OCI-LY3 (cell line): ENCODE data around the gene MIOX.

Source experiments
- H2AFZ ChIP-seq: fragments of 200-600, 300-600 bp; shearing (Covaris generic); 2 replicates; pipeline ENCODE4 v1.6.0; 2014; ENCODE audit warnings: antibody characterized with exemption, low read depth, low read length
- H3K27ac ChIP-seq: fragments of 200-600, 300-600 bp; sonication (generic); 2 replicates; pipeline ENCODE4 v1.5.1; 2014; ENCODE audit warnings: mild to moderate bottlenecking, low read length, moderate library complexity, mixed read lengths
- H3K27me3 ChIP-seq: fragments of 200-600, 300-600 bp; sonication (generic); 2 replicates; pipeline ENCODE4 v1.6.1; 2014; ENCODE audit warnings: low read depth, low read length, mixed read lengths
- H3K36me3 ChIP-seq: fragments of 200-600, 300-600 bp; sonication (generic); replicated peaks from 2 replicates; pipeline ENCODE3; 2014; ENCODE audit warnings: low read depth, low read length, mixed read lengths
- H3K4me1 ChIP-seq: fragments of 300-600, 200-600 bp; sonication (generic); 2 replicates; pipeline ENCODE4 v1.6.1; 2014; ENCODE audit warnings: low read length, mixed read lengths
- H3K4me2 ChIP-seq: fragments of 200-600, 300-600 bp; sonication (generic); 2 replicates; pipeline ENCODE4 v1.6.1; 2014; ENCODE audit warnings: low read length, mixed read lengths
- H3K4me3 ChIP-seq: fragments of 300-600, 200-600 bp; sonication (generic); 2 replicates; pipeline ENCODE4 v1.5.1; 2014; ENCODE audit warnings: antibody characterized with exemption, mild to moderate bottlenecking, low read length, moderate library complexity
- H3K79me2 ChIP-seq: fragments of 300-600, 200-600 bp; shearing (Covaris generic); 2 replicates; pipeline ENCODE4 v1.6.1; 2014; ENCODE audit warnings: mild to moderate bottlenecking, low read length, mixed read lengths
- H3K9ac ChIP-seq: fragments of 300-600, 200-600 bp; shearing (Covaris generic); 2 replicates; pipeline ENCODE4 v1.6.0; 2014; ENCODE audit warnings: mild to moderate bottlenecking, low read length, moderate library complexity
- H3K9me3 ChIP-seq: fragments of 200-600, 300-600 bp; shearing (Covaris generic); 2 replicates; pipeline ENCODE4 v1.6.1; 2014; ENCODE audit warnings: low read length, mixed read lengths; ENCODE audit not compliant: insufficient read depth
- H4K20me1 ChIP-seq: fragments of 200-600, 300-600 bp; sonication (generic); 2 replicates; pipeline ENCODE4 v1.6.1; 2016; ENCODE audit warnings: low read length, mixed read lengths; ENCODE audit not compliant: insufficient read depth
- EZH2phosphoT487 ChIP-seq: fragments of 200-600 bp; shearing (Covaris generic); IDR thresholded peaks from 2 replicates; pipeline ENCODE4 v1.6.1; 2018; ENCODE audit warnings: antibody characterized with exemption, mixed run types, low read depth
- TF ChIP-seq, protein P1 (sequence below): fragments of 200-600, 300-600 bp; sonication (generic); IDR thresholded peaks from 2 replicates; pipeline ENCODE4 v1.5.1; 2014; ENCODE audit warnings: antibody characterized with exemption, low read length, low read depth

Gene MIOX

DNA sequence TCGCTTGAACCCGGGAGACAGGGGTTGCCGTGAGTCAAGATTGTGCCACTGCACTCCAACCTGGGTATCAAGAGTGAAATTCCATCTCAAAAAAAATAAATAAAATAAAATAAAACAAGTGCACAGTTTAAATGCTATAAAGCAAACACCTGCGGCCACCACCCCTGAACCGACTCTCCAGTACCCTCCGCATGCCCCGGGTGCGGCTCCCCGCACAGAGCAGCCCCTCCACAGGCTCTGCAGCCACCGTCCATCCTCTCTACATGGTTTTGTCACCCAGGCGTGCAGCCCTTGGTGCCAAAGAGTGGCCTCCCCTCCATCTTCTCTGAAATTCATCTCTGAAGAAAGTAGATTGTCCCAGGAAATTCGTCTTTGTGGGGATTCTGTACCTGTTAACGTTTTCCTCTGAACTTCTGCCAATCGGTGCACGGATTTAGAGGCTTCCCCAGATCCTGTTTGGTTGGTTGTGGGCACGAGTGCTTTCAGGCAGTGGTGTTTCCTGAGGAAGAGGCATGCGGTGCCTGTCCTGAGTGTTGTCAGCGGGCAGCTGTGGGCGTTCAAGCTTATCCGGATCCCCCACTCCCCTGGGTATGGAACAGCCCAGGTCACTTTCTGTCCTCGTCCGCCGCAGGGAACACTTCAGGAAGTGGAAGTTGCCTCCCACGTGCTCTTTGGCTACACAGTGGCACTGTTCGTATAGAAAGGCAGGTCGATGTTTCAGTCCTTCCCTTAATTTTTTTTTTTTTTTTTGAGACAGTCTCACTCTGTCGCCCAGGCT, 4.1 kb downstream of the MIOX start:
- Histone ChIP-seq H3K36me3 (no peaks in the 10 kb centered on the region), H3K4me1 (peaks cover 6% of the 10 kb centered on the region; the same call in 1 of the 2 replicates), H3K27me3 (no peaks in the 10 kb centered on the region), H3K79me2 (no peaks in the 10 kb centered on the region), H3K4me3 (no peak overlapping the region), H3K9ac (no peak overlapping the region), H3K27ac (no peak overlapping the region), H2AFZ (no peak overlapping the region), H3K4me2 (no peak overlapping the region), H3K9me3 (no peaks in the 10 kb centered on the region), H4K20me1 (no peaks in the 10 kb centered on the region)
- TF ChIP-seq EZH2phosphoT487: no peak
- TF ChIP-seq, protein P1, sequence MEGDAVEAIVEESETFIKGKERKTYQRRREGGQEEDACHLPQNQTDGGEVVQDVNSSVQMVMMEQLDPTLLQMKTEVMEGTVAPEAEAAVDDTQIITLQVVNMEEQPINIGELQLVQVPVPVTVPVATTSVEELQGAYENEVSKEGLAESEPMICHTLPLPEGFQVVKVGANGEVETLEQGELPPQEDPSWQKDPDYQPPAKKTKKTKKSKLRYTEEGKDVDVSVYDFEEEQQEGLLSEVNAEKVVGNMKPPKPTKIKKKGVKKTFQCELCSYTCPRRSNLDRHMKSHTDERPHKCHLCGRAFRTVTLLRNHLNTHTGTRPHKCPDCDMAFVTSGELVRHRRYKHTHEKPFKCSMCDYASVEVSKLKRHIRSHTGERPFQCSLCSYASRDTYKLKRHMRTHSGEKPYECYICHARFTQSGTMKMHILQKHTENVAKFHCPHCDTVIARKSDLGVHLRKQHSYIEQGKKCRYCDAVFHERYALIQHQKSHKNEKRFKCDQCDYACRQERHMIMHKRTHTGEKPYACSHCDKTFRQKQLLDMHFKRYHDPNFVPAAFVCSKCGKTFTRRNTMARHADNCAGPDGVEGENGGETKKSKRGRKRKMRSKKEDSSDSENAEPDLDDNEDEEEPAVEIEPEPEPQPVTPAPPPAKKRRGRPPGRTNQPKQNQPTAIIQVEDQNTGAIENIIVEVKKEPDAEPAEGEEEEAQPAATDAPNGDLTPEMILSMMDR: no peak

DNA sequence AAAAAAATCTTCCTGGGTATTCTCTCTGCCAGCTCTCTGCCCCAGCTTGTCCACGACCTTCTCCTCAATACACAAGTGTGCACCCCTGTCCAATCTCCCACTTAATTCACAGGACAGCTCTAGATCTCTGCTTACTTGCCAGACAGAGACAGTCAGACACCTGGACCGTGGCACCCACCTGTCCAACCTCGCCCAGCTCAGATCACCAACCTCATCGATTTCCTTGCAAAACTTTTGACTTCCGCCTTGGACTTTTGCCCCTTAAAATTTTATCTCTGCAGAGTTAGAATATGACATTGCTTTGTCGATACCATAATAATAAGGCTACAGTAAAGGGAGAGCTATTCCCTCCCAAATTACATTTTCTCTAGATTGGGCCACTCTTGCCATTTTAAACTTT, 10.4 kb downstream of the MIOX start:
- Histone ChIP-seq H3K79me2 (no peaks in the 10 kb centered on the region), H3K9me3 (no peaks in the 10 kb centered on the region), H3K4me1 (no peaks in the 10 kb centered on the region), H4K20me1 (no peaks in the 10 kb centered on the region), H3K9ac (no peak overlapping the region), H3K4me2 (no peak overlapping the region), H3K4me3 (no peak overlapping the region), H2AFZ (no peak overlapping the region), H3K27me3 (no peaks in the 10 kb centered on the region), H3K36me3 (no peaks in the 10 kb centered on the region), H3K27ac (no peak overlapping the region)
- TF ChIP-seq, protein P1: no peak
- no peak for TF ChIP-seq EZH2phosphoT487

DNA sequence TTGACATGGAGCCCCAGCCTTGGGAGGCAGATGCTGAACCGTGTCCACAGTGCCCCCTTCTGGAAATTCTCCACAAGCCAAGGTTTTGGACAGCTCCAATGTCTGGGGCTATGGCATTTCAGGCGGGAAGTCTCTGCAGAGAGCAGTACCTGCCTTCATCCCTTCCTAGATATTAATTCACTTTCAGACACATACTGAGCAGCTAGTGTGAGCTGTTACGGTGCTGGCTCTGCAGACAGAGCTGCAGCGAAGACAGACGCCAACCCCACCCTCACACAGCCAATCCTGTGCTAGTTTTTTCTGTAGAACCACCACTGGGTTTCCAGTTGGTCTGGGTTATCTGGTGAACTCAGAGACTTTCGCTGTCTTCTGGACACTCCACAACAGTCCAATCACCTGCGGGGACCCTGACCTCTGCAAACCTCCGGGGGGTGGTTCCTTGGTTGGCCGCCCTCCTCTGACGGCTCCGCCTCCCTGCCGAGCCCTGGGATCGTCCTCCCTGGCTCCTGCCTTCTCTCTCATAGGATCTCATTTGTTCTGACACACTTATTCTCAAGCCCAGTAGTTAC, 11.7 kb downstream of the MIOX start:
- no peak overlapping the region; the same call in 1 of the 2 replicates for H3K9ac ChIP-seq

DNA sequence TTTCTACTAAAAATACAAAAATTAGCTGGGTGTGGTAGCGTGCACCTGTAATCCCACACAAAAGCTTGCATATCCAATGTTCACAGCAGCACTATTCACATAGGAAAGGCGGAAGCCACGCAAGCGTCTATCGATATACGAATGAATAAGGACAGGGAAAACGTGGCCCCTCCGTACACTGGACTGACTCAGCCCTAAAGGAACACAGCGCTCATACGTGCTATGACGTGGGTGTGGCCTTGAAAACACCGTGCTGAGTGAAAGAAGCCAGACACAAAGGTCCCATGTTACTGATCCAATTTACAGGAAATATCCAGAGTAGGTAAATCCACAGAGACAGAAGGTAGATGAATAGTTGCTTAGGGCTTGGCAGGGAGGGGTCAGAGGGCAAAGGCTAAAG, 13.8 kb downstream of the MIOX start:
- Histone ChIP-seq H3K9ac (no peak overlapping the region), H3K4me2 (no peak overlapping the region), H3K4me1 (no peaks in the 10 kb centered on the region), H3K36me3 (no peaks in the 10 kb centered on the region), H3K27me3 (no peaks in the 10 kb centered on the region), H3K4me3 (no peak overlapping the region), H3K9me3 (no peaks in the 10 kb centered on the region), H3K27ac (no peak overlapping the region), H3K79me2 (no peaks in the 10 kb centered on the region), H2AFZ (no peak overlapping the region), H4K20me1 (no peaks in the 10 kb centered on the region)
- no peak for TF ChIP-seq EZH2phosphoT487
- TF ChIP-seq, protein P1: no peak

More for the DNA sequence above, 11.7 kb downstream of the MIOX start:
- H4K20me1 ChIP-seq: no peaks in the 10 kb centered on the region
- H3K27me3 ChIP-seq: no peaks in the 10 kb centered on the region
- H3K79me2 ChIP-seq: no peaks in the 10 kb centered on the region
- peak overlapping the region; percentile 56 for H3K4me2 ChIP-seq
- no peaks in the 10 kb centered on the region for H3K36me3 ChIP-seq
- H2AFZ ChIP-seq: no peak overlapping the region
- no peaks in the 10 kb centered on the region for H3K4me1 ChIP-seq
- H3K4me3 ChIP-seq: peak overlapping the region; percentile 16; the same call in 1 of the 2 replicates
- no peak overlapping the region for H3K27ac ChIP-seq
- H3K9me3 ChIP-seq: no peaks in the 10 kb centered on the region
- TF ChIP-seq, protein P1: peak; percentile 62
- no peak for TF ChIP-seq EZH2phosphoT487
